Measurements from ENCODE around the gene ATP1B2. TPM values are rescaled to one million over a fixed set of nuclear protein-coding genes. Genes with fewer than 3 reads are reported as not detected.

ATP1B2 gene
- total RNA-seq, 1 experiment from 2014 or later: 0.63 TPM

DNA sequence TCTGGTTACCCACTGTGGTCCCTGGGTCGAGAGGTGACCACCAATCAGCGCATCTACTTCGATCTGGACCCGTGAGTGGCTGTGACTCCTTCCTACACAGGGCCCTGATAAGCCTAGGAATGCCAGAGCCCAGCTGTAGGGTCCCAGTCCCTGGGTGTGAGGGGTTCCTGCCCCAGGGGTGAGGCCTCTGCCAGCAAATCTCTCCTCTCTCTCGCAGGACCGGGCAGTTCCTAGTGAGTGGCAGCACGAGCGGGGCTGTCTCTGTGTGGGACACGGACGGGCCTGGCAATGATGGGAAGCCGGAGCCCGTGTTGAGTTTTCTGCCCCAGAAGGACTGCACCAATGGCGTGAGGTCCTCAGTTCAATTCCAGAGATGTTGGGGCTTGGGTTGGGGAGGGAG is 52.0 kb downstream of the ATP1B2 start:
- intact Hi-C loops (cut with micrococcal nuclease; ENCODE audit: unreplicated experiment): no loop called here
- no peaks in the 10 kb centered on the region for H3F3A ChIP-seq (ENCODE audit: insufficient read depth, low read depth)
- no peak overlapping the region for H3K27ac ChIP-seq
- H4K20me1 ChIP-seq (ENCODE audit: insufficient read depth): no peaks in the 10 kb centered on the region
- H3K9me3 ChIP-seq (ENCODE audit: insufficient read depth, low read depth): no peaks in the 10 kb centered on the region
- no peaks in the 10 kb centered on the region for H3K4me1 ChIP-seq (replicated peaks; ENCODE audit: insufficient read depth)
- H3K9me2 ChIP-seq (ENCODE audit: insufficient read depth): no peaks in the 10 kb centered on the region
- no peak overlapping the region for H3K4me3 ChIP-seq
- POLR2A ChIA-PET (ENCODE audit: unreplicated experiment): no interaction called here
- H3K4me2 ChIP-seq: no peak overlapping the region
- no peak for DNase-seq
- no TSS peak for BruUV-seq (replicated peaks)
- H3K79me2 ChIP-seq (ENCODE audit: low read depth): no peaks in the 10 kb centered on the region
- H3K27me3 ChIP-seq (ENCODE audit: insufficient read depth, low read depth): no peaks in the 10 kb centered on the region
- CTCF ChIA-PET: interaction anchor here (0.6 kb wide), 1 partner anchor 355 kb away, joined by 6 read pairs; no protein-coding TSS in a partner anchor
- no peak overlapping the region for H2AFZ ChIP-seq
- H3K36me3 ChIP-seq (ENCODE audit: low read depth): no peaks in the 10 kb centered on the region
- TF ChIP-seq EZH2 (IDR thresholded peaks at IDR 0.05; ENCODE audit: low read depth): no peak
- TF ChIP-seq, protein P1, sequence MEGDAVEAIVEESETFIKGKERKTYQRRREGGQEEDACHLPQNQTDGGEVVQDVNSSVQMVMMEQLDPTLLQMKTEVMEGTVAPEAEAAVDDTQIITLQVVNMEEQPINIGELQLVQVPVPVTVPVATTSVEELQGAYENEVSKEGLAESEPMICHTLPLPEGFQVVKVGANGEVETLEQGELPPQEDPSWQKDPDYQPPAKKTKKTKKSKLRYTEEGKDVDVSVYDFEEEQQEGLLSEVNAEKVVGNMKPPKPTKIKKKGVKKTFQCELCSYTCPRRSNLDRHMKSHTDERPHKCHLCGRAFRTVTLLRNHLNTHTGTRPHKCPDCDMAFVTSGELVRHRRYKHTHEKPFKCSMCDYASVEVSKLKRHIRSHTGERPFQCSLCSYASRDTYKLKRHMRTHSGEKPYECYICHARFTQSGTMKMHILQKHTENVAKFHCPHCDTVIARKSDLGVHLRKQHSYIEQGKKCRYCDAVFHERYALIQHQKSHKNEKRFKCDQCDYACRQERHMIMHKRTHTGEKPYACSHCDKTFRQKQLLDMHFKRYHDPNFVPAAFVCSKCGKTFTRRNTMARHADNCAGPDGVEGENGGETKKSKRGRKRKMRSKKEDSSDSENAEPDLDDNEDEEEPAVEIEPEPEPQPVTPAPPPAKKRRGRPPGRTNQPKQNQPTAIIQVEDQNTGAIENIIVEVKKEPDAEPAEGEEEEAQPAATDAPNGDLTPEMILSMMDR (conservative IDR thresholded peaks at IDR 0.05): no peak

- Histone ChIP-seq H3K4me2 (no peak overlapping the region), H4K20me1 (ENCODE audit: insufficient read depth) (no peaks in the 10 kb centered on the region), H3K9me3 (ENCODE audit: insufficient read depth, low read depth) (no peaks in the 10 kb centered on the region), H2AFZ (no peak overlapping the region), H3K79me2 (ENCODE audit: low read depth) (no peaks in the 10 kb centered on the region), H3K4me1 (replicated peaks; ENCODE audit: insufficient read depth) (no peaks in the 10 kb centered on the region), H3K27me3 (ENCODE audit: insufficient read depth, low read depth) (no peaks in the 10 kb centered on the region), H3F3A (ENCODE audit: insufficient read depth, low read depth) (no peaks in the 10 kb centered on the region), H3K27ac (no peak overlapping the region), H3K36me3 (ENCODE audit: low read depth) (no peaks in the 10 kb centered on the region), H3K4me3 (no peak overlapping the region), H3K9me2 (ENCODE audit: insufficient read depth) (no peaks in the 10 kb centered on the region)
- ChIA-PET CTCF (interaction anchor here (0.6 kb wide), 1 partner anchor 354 kb away, joined by 6 read pairs; no protein-coding TSS in a partner anchor), POLR2A (ENCODE audit: unreplicated experiment) (interaction anchor here (0.7 kb wide), 1 partner anchor 281 kb away, joined by 6 read pairs; no protein-coding TSS in a partner anchor)
- no peak for DNase-seq
- BruUV-seq (replicated peaks): no TSS peak
- intact Hi-C loops (cut with micrococcal nuclease; ENCODE audit: unreplicated experiment): no loop called here
- TF ChIP-seq, protein P1 (conservative IDR thresholded peaks at IDR 0.05): no peak
- no peak for TF ChIP-seq EZH2 (IDR thresholded peaks at IDR 0.05; ENCODE audit: low read depth)
Observed at GRCh38 chr17:7703584-7704479, 53.1 kb downstream of the ATP1B2 start.

DNA sequence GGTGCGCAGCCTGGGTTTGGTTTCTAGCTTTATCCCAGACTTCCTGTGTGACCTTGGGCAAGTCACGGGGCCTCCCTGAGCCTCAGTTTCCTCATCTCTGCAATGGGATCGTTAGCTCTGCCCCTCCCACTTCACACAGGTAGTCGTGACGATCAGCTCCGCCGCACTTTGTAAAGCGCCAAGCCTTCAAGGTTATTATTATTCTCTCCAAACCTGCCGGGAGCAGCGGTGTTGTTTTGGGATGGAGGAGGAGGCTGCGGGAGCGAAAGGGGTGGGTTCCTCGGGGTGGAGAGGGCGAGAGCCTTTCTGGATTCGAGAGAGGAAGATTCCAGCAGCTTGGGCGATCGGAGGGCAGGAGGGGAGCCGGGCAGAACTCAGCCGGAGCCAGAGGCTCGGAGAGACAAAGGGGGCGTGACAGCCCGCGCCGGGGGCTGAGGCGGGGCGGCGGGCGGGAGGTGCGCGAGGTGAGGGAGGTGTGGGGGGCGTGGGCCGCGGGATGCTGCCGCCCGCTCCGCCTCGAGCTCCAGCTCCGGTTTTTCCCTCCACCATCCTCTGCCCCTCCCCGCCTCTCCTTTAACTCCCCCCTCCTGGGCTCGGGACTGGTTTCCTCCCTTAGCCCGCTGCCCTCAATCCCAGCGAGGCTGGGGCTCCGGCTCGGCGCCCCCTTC is 54.0 kb downstream of the ATP1B2 start, which contains the start of gene EFNB3:
EFNB3 (plus strand) TSS at position 602 of the 668 bp plus-strand sequence. CDS start 397 bp downstream, outside the sequence.
- H3F3A ChIP-seq (ENCODE audit: insufficient read depth, low read depth): no peaks in the 10 kb centered on the region
- DNase-seq: no peak

More for the DNA sequence above, 54.0 kb downstream of the ATP1B2 start, which contains the start of gene EFNB3:
- Histone ChIP-seq H3K9me2 (ENCODE audit: insufficient read depth) (no peaks in the 10 kb centered on the region), H3K9me3 (ENCODE audit: insufficient read depth, low read depth) (no peaks in the 10 kb centered on the region), H3K27ac (no peak within 1 kb of the TSS), H3K4me2 (no peak within 1 kb of the TSS), H3K27me3 (ENCODE audit: insufficient read depth, low read depth) (no peaks in the 10 kb centered on the region), H3K79me2 (ENCODE audit: low read depth) (no peaks in the 10 kb centered on the region), H4K20me1 (ENCODE audit: insufficient read depth) (no peaks in the 10 kb centered on the region), H3K36me3 (ENCODE audit: low read depth) (no peaks in the 10 kb centered on the region), H2AFZ (no peak within 1 kb of the TSS), H3K4me1 (replicated peaks; ENCODE audit: insufficient read depth) (no peaks in the 10 kb centered on the region), H3K4me3 (no peak within 1 kb of the TSS)
- no peak for TF ChIP-seq EZH2 (IDR thresholded peaks at IDR 0.05; ENCODE audit: low read depth)
- intact Hi-C loops (cut with micrococcal nuclease; ENCODE audit: unreplicated experiment): no loop called here
- POLR2A ChIA-PET (ENCODE audit: unreplicated experiment): interaction anchor here (0.7 kb wide), 1 partner anchor 282 kb away, joined by 3 read pairs; no protein-coding TSS in a partner anchor
- BruUV-seq (replicated peaks): no TSS peak
- CTCF ChIA-PET: no interaction called here
